ENCODE measurements around the gene CSTPP1. TPM values are rescaled to one million over a fixed set of nuclear protein-coding genes. Genes with fewer than 3 reads are reported as not detected.

Gene CSTPP1
- total and polyA plus RNA-seq, 2 of the 8 experiments (the other 6 are each of a cell fraction or from before 2014, with no cell fraction given) = 24.2 to 28.7 TPM

DNA sequence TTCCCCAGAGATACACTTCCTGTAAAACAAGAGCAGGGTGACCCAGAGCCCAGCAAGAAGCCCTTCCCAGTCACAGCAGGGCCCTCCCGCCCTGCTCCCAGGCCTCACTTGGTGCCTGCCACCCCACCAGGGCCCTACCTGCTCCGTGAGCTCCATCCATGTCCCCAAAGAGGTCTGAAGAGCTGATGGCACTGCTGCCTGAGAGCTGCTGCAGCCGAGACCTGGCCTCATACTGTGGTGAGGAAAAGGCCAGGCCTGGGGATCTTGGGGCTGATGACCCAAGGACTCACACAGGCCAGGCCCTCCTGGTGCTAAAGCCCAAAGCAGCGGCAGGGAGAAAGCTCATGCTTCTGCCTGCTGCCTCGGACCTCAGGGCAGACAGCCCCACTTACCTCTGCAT, 229.8 kb downstream of the CSTPP1 start (continued):
- TF ChIP-seq, protein P1, sequence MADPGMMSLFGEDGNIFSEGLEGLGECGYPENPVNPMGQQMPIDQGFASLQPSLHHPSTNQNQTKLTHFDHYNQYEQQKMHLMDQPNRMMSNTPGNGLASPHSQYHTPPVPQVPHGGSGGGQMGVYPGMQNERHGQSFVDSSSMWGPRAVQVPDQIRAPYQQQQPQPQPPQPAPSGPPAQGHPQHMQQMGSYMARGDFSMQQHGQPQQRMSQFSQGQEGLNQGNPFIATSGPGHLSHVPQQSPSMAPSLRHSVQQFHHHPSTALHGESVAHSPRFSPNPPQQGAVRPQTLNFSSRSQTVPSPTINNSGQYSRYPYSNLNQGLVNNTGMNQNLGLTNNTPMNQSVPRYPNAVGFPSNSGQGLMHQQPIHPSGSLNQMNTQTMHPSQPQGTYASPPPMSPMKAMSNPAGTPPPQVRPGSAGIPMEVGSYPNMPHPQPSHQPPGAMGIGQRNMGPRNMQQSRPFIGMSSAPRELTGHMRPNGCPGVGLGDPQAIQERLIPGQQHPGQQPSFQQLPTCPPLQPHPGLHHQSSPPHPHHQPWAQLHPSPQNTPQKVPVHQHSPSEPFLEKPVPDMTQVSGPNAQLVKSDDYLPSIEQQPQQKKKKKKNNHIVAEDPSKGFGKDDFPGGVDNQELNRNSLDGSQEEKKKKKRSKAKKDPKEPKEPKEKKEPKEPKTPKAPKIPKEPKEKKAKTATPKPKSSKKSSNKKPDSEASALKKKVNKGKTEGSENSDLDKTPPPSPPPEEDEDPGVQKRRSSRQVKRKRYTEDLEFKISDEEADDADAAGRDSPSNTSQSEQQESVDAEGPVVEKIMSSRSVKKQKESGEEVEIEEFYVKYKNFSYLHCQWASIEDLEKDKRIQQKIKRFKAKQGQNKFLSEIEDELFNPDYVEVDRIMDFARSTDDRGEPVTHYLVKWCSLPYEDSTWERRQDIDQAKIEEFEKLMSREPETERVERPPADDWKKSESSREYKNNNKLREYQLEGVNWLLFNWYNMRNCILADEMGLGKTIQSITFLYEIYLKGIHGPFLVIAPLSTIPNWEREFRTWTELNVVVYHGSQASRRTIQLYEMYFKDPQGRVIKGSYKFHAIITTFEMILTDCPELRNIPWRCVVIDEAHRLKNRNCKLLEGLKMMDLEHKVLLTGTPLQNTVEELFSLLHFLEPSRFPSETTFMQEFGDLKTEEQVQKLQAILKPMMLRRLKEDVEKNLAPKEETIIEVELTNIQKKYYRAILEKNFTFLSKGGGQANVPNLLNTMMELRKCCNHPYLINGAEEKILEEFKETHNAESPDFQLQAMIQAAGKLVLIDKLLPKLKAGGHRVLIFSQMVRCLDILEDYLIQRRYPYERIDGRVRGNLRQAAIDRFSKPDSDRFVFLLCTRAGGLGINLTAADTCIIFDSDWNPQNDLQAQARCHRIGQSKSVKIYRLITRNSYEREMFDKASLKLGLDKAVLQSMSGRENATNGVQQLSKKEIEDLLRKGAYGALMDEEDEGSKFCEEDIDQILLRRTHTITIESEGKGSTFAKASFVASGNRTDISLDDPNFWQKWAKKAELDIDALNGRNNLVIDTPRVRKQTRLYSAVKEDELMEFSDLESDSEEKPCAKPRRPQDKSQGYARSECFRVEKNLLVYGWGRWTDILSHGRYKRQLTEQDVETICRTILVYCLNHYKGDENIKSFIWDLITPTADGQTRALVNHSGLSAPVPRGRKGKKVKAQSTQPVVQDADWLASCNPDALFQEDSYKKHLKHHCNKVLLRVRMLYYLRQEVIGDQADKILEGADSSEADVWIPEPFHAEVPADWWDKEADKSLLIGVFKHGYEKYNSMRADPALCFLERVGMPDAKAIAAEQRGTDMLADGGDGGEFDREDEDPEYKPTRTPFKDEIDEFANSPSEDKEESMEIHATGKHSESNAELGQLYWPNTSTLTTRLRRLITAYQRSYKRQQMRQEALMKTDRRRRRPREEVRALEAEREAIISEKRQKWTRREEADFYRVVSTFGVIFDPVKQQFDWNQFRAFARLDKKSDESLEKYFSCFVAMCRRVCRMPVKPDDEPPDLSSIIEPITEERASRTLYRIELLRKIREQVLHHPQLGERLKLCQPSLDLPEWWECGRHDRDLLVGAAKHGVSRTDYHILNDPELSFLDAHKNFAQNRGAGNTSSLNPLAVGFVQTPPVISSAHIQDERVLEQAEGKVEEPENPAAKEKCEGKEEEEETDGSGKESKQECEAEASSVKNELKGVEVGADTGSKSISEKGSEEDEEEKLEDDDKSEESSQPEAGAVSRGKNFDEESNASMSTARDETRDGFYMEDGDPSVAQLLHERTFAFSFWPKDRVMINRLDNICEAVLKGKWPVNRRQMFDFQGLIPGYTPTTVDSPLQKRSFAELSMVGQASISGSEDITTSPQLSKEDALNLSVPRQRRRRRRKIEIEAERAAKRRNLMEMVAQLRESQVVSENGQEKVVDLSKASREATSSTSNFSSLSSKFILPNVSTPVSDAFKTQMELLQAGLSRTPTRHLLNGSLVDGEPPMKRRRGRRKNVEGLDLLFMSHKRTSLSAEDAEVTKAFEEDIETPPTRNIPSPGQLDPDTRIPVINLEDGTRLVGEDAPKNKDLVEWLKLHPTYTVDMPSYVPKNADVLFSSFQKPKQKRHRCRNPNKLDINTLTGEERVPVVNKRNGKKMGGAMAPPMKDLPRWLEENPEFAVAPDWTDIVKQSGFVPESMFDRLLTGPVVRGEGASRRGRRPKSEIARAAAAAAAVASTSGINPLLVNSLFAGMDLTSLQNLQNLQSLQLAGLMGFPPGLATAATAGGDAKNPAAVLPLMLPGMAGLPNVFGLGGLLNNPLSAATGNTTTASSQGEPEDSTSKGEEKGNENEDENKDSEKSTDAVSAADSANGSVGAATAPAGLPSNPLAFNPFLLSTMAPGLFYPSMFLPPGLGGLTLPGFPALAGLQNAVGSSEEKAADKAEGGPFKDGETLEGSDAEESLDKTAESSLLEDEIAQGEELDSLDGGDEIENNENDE (IDR thresholded peaks at IDR 0.05; ENCODE audit: insufficient replicate concordance, low read length) = no peak
- TF ChIP-seq CTBP2 (IDR thresholded peaks at IDR 0.05; ENCODE audit: borderline replicate concordance, insufficient read depth, insufficient read length, low read length) = no peak
- TF ChIP-seq RAD21 (IDR thresholded peaks at IDR 0.05 in 1 of 2, conservative IDR thresholded peaks at IDR 0.05 in 1 of 2; ENCODE audit: low read depth in 2 of 2, low read length in 2 of 2) = no peak
- no peak for TF ChIP-seq RBBP5 (IDR thresholded peaks at IDR 0.05; ENCODE audit: borderline replicate concordance, low read depth, low read length)
- no peak for TF ChIP-seq POLR2A (IDR thresholded peaks at IDR 0.05; ENCODE audit: control extremely low read depth in 1 of 2, low read depth in 2 of 2, low read length in 2 of 2)
- TF ChIP-seq CBX5 (IDR thresholded peaks at IDR 0.05; ENCODE audit: low read depth, low read length) = no peak
- TF ChIP-seq NANOG (IDR thresholded peaks at IDR 0.05; ENCODE audit: insufficient read depth, low read depth, low read length, poor library complexity, severe bottlenecking) = no peak
